GM12878 (cell line): ENCODE results near the gene CCDC18. TPM values are rescaled to one million over a fixed set of nuclear protein-coding genes. Genes with fewer than 3 reads are reported as not detected.

Experiments
- BHLHE40 ChIP-seq, 2 experiments: fragments of 450-650 bp in 1 of 2; IDR thresholded peaks; 2 replicates each; pipeline ENCODE4 v1.6.1; 2011 to 2017; ENCODE audit warnings: low read depth in 2 of 2, borderline replicate concordance in 1 of 2, improper control_type of control experiment in 1 of 2, low read length in 1 of 2, mild to moderate bottlenecking in 1 of 2
- E2F8 ChIP-seq: fragments of 450-650 bp; IDR thresholded peaks from 2 replicates; pipeline ENCODE4 v1.6.1; 2018; ENCODE audit warnings: mild to moderate bottlenecking, low read depth, moderate library complexity; ENCODE audit not compliant: partially characterized antibody
- EP300 ChIP-seq, 2 experiments: fragments of 150-350 bp in 1 of 2; IDR thresholded peaks; 2 replicates each; pipeline ENCODE4 v1.6.1; 2011 to 2012; ENCODE audit warnings: low read depth in 2 of 2, low read length in 2 of 2, borderline replicate concordance in 1 of 2, improper control_type of control experiment in 1 of 2, inconsistent platforms in 1 of 2; ENCODE audit not compliant: control insufficient read depth in 1 of 2
- IRF4 ChIP-seq: IDR thresholded peaks from 2 replicates; pipeline ENCODE4 v1.6.1; 2011; ENCODE audit warnings: low read depth, low read length
- KLF5 ChIP-seq: fragments of 450-650 bp; IDR thresholded peaks from 2 replicates; pipeline ENCODE4 v1.6.1; 2014; ENCODE audit warnings: mild to moderate bottlenecking; ENCODE audit not compliant: partially characterized antibody
- MTA3 ChIP-seq: IDR thresholded peaks from 2 replicates; pipeline ENCODE4 v1.6.1; 2012; ENCODE audit warnings: low read length, inconsistent platforms, borderline replicate concordance
- PML ChIP-seq: IDR thresholded peaks from 2 replicates; pipeline ENCODE4 v1.6.1; 2012; ENCODE audit warnings: low read length, inconsistent platforms
- RAD21 ChIP-seq: IDR thresholded peaks from 2 replicates; pipeline ENCODE4 v1.6.1; 2011; ENCODE audit warnings: mild to moderate bottlenecking, low read depth, low read length, moderate library complexity; ENCODE audit not compliant: insufficient read depth
- STAT1 ChIP-seq: fragments of 450-650 bp; conservative IDR thresholded peaks from 2 replicates; pipeline ENCODE4 v1.6.1; 2014; ENCODE audit warnings: antibody characterized with exemption, mild to moderate bottlenecking
- TARDBP ChIP-seq: IDR thresholded peaks from 2 replicates; pipeline ENCODE4 v1.6.1; 2016; ENCODE audit warnings: borderline replicate concordance
- ZNF217 ChIP-seq: fragments of 450-650 bp; IDR thresholded peaks from 2 replicates; pipeline ENCODE4 v1.6.1; 2017; ENCODE audit warnings: antibody characterized with exemption, mild to moderate bottlenecking
- ZZZ3 ChIP-seq: IDR thresholded peaks from 2 replicates; pipeline ENCODE4 v1.6.1; 2011; ENCODE audit warnings: low read depth; ENCODE audit not compliant: control insufficient read depth, insufficient read length
- polyA plus RNA-seq, 11 experiments: library from polyadenylated mRNA; depleted of rRNA in 4 of 11; unstranded in 6 of 11; stranded (reverse) in 5 of 11; fragments of >200 nt; fragmentation: Nextera tagmentation in 4 of 11; fragmentation: Illumina TruSeq in 1 of 11; extraction: Ambion mirVana in 4 of 11; extraction: Trizol in 1 of 11; gene quantifications; 1 replicate in 1 of 11; 2 replicates in 10 of 11; pipeline versions ENCODE4 v1.2.1 to v1.2.3, GENCODE V29; 2011 to 2016; ENCODE audit warnings: inconsistent platforms in 2 of 11, missing spikeins in 2 of 11, low read depth in 1 of 11
- total RNA-seq, 4 experiments: library from RNA; depleted of rRNA in 3 of 4; stranded (reverse); fragments of >200 nt in 3 of 4; fragmentation: Illumina TruSeq in 1 of 4; extraction: Trizol in 1 of 4; gene quantifications; 2 replicates each; pipeline versions ENCODE4 v1.2.1 to v1.2.3, GENCODE V29; 2013 to 2021
- TF ChIP-seq, protein P1 (sequence below): fragments of 150-350 bp; IDR thresholded peaks from 2 replicates; pipeline ENCODE4 v1.6.1; 2016; ENCODE audit warnings: low read depth, low read length

Gene CCDC18
- total and polyA plus RNA-seq, 10 of the 15 experiments (the other 5 are each of a cell fraction or from before 2014, with no cell fraction given) = 15.6 to 34.9 (median 19.5) TPM

DNA sequence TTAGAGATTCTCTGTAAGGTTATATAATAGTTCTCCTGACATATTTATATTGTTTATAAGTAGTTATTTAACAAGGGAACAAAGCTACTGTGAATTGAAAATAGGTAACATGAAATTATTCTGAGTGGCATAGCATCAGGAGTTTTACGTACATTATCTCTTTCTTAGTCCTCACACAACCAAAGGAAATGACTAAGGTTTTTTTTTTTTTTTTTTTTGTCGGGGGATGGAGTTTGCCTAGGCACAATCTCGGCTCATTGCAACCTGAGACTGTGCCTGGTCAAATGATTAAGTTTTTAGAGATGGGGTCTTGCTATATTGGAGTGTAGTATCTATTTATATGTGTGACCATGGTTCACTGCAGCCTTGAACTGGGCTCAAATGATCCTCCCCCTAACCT is 25.2 kb upstream of the CCDC18 start (continued):
- no peak for TF ChIP-seq PML
- no peak for TF ChIP-seq TARDBP
- TF ChIP-seq STAT1 = no peak
- TF ChIP-seq KLF5 = no peak
- TF ChIP-seq RAD21 = no peak
- TF ChIP-seq E2F8 = no peak
- no peak for TF ChIP-seq ZZZ3
- TF ChIP-seq ZNF217 = no peak
- TF ChIP-seq, protein P1, sequence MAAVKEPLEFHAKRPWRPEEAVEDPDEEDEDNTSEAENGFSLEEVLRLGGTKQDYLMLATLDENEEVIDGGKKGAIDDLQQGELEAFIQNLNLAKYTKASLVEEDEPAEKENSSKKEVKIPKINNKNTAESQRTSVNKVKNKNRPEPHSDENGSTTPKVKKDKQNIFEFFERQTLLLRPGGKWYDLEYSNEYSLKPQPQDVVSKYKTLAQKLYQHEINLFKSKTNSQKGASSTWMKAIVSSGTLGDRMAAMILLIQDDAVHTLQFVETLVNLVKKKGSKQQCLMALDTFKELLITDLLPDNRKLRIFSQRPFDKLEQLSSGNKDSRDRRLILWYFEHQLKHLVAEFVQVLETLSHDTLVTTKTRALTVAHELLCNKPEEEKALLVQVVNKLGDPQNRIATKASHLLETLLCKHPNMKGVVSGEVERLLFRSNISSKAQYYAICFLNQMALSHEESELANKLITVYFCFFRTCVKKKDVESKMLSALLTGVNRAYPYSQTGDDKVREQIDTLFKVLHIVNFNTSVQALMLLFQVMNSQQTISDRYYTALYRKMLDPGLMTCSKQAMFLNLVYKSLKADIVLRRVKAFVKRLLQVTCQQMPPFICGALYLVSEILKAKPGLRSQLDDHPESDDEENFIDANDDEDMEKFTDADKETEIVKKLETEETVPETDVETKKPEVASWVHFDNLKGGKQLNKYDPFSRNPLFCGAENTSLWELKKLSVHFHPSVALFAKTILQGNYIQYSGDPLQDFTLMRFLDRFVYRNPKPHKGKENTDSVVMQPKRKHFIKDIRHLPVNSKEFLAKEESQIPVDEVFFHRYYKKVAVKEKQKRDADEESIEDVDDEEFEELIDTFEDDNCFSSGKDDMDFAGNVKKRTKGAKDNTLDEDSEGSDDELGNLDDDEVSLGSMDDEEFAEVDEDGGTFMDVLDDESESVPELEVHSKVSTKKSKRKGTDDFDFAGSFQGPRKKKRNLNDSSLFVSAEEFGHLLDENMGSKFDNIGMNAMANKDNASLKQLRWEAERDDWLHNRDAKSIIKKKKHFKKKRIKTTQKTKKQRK = no peak
- TF ChIP-seq EP300 (IDR thresholded peaks at IDR 0.05; ENCODE audit: borderline replicate concordance in 1 of 2, control insufficient read depth in 1 of 2, low read depth in 2 of 2, low read length in 2 of 2) = no peak
- TF ChIP-seq BHLHE40 (IDR thresholded peaks at IDR 0.05; ENCODE audit: borderline replicate concordance in 1 of 2, low read depth in 2 of 2, low read length in 1 of 2) = no peak
- no peak for TF ChIP-seq MTA3
- no peak for TF ChIP-seq IRF4
